HepG2 (cell line): ENCODE results near the gene CDKN1C. TPM values are rescaled to one million over a fixed set of nuclear protein-coding genes. Genes with fewer than 3 reads are reported as not detected.
A peak's percentile ranks its signal among the peaks of the same experiment; 100 is the strongest.

Experiments used
- CBX5 ChIP-seq: sonication (generic); formaldehyde crosslinking; IDR thresholded peaks from 2 replicates; pipeline ENCODE4 v1.4.0; 2020; ENCODE audit warnings: missing genetic modification reagents, borderline replicate concordance
- DNMT1 ChIP-seq: sonication (generic); formaldehyde crosslinking; IDR thresholded peaks from 2 replicates; pipeline ENCODE4 v1.5.1; 2020; ENCODE audit warnings: mild to moderate bottlenecking, missing genetic modification reagents
- ELF1 ChIP-seq: sonication (generic); formaldehyde crosslinking; IDR thresholded peaks from 2 replicates; pipeline ENCODE4 v1.4.0; 2020; ENCODE audit warnings: missing genetic modification reagents
- GABPB1 ChIP-seq: IDR thresholded peaks from 2 replicates; pipeline ENCODE4 v1.6.1; 2016; ENCODE audit warnings: mild to moderate bottlenecking, missing genetic modification reagents, moderate library complexity, missing compliant biosample characterization
- KAT7 ChIP-seq: IDR thresholded peaks from 2 replicates; pipeline ENCODE4 v1.6.1; 2018; ENCODE audit warnings: borderline replicate concordance, missing compliant biosample characterization
- KMT2A ChIP-seq: sonication (generic); formaldehyde crosslinking; IDR thresholded peaks from 2 replicates; pipeline ENCODE4 v1.4.0; 2020; ENCODE audit warnings: missing genetic modification reagents
- RAD21 ChIP-seq: fragments of 450-650 bp; formaldehyde crosslinking; IDR thresholded peaks from 2 replicates; pipeline ENCODE4 v1.5.0; 2020; ENCODE audit warnings: mild to moderate bottlenecking
- SMARCC2 ChIP-seq: fragments of 450-650 bp; IDR thresholded peaks from 2 replicates; pipeline ENCODE4 v1.6.1; 2017; ENCODE audit warnings: antibody characterized with exemption, mild to moderate bottlenecking
- SMARCE1 ChIP-seq: fragments of 450-650 bp; IDR thresholded peaks from 2 replicates; pipeline ENCODE4 v1.6.1; 2017; ENCODE audit warnings: borderline replicate concordance
- SOX5 ChIP-seq: IDR thresholded peaks from 2 replicates; pipeline ENCODE4 v1.6.1; 2016; ENCODE audit warnings: borderline replicate concordance
- SSRP1 ChIP-seq: IDR thresholded peaks from 2 replicates; pipeline ENCODE4 v1.6.1; 2016; ENCODE audit warnings: control low read depth
- TP53 ChIP-seq: sonication (generic); formaldehyde crosslinking; conservative IDR thresholded peaks from 2 replicates; pipeline ENCODE4 v1.4.0; 2020; ENCODE audit warnings: missing genetic modification reagents
- ZC3H13 ChIP-seq: sonication (generic); formaldehyde crosslinking; IDR thresholded peaks from 2 replicates; pipeline ENCODE4 v1.8.1; 2023; ENCODE audit warnings: mild to moderate bottlenecking, missing genetic modification reagents, moderate library complexity
- ZKSCAN1 ChIP-seq: fragments of 150-350 bp; IDR thresholded peaks from 2 replicates; pipeline ENCODE4 v1.6.1; 2014; ENCODE audit warnings: low read length
- ZNF160 ChIP-seq: sonication (generic); formaldehyde crosslinking; IDR thresholded peaks from 2 replicates; pipeline ENCODE4 v1.8.0; 2022; ENCODE audit warnings: mild to moderate bottlenecking, inconsistent platforms, missing genetic modification reagents
- ZNF333 ChIP-seq: sonication (generic); formaldehyde crosslinking; IDR thresholded peaks from 2 replicates; pipeline ENCODE4 v1.4.0; 2020; ENCODE audit warnings: mild to moderate bottlenecking, missing genetic modification reagents, borderline replicate concordance
- ZNF484 ChIP-seq: sonication (generic); formaldehyde crosslinking; IDR thresholded peaks from 2 replicates; pipeline ENCODE4 v1.5.1; 2020; ENCODE audit warnings: mild to moderate bottlenecking, low read depth, missing genetic modification reagents, borderline replicate concordance
- ZNF547 ChIP-seq: sonication (generic); formaldehyde crosslinking; IDR thresholded peaks from 2 replicates; pipeline ENCODE4 v1.5.1; 2020; ENCODE audit warnings: mild to moderate bottlenecking, missing genetic modification reagents
- ZNF556 ChIP-seq: sonication (generic); formaldehyde crosslinking; IDR thresholded peaks from 2 replicates; pipeline ENCODE4 v1.4.0; 2020; ENCODE audit warnings: mild to moderate bottlenecking, missing genetic modification reagents, borderline replicate concordance
- ZNF615 ChIP-seq: sonication (generic); formaldehyde crosslinking; IDR thresholded peaks from 2 replicates; pipeline ENCODE4 v1.5.0; 2020; ENCODE audit warnings: mild to moderate bottlenecking, missing genetic modification reagents, borderline replicate concordance
- ZNF782 ChIP-seq: sonication (generic); formaldehyde crosslinking; IDR thresholded peaks from 2 replicates; pipeline ENCODE4 v1.4.0; 2020; ENCODE audit warnings: missing genetic modification reagents, mild to moderate bottlenecking, borderline replicate concordance
- polyA plus RNA-seq, 8 experiments: library from polyadenylated mRNA; depleted of rRNA in 3 of 8; stranded (reverse) in 7 of 8; unstranded in 1 of 8; fragments of >200 nt; fragmentation: Illumina TruSeq in 4 of 8; extraction: Trizol in 4 of 8; gene quantifications; 2 replicates each; pipeline versions ENCODE4 v1.2.1 to v1.2.3, GENCODE V29; 2011 to 2016; ENCODE audit warnings: low read depth in 4 of 8, missing spikeins in 1 of 8, mixed read lengths in 1 of 8; ENCODE audit not compliant: insufficient read depth in 1 of 8
- total RNA-seq, 5 experiments: library from RNA; depleted of rRNA; stranded (reverse); fragments of >200 nt; fragmentation: Illumina TruSeq; extraction: Trizol; gene quantifications; 2 replicates each; pipeline ENCODE4 v1.2.3, GENCODE V29; 2016; ENCODE audit warnings: low read depth in 1 of 5
- TF ChIP-seq, protein P1 (sequence below): sonication (generic); formaldehyde crosslinking; IDR thresholded peaks from 2 replicates; pipeline ENCODE4 v1.4.0; 2020; ENCODE audit warnings: missing genetic modification reagents
- TF ChIP-seq, protein P2 (sequence below): sonication (generic); formaldehyde crosslinking; IDR thresholded peaks from 2 replicates; pipeline ENCODE4 v1.4.0; 2020; ENCODE audit warnings: mild to moderate bottlenecking, missing genetic modification reagents
- TF ChIP-seq, protein P3 (sequence below): sonication (generic); formaldehyde crosslinking; IDR thresholded peaks from 2 replicates; pipeline ENCODE4 v1.5.0; 2020; ENCODE audit warnings: missing genetic modification reagents, mild to moderate bottlenecking, borderline replicate concordance

Gene CDKN1C
- total and polyA plus RNA-seq, 2 of the 13 experiments (the other 11 are each of a cell fraction or from before 2014, with no cell fraction given), result not detected

DNA sequence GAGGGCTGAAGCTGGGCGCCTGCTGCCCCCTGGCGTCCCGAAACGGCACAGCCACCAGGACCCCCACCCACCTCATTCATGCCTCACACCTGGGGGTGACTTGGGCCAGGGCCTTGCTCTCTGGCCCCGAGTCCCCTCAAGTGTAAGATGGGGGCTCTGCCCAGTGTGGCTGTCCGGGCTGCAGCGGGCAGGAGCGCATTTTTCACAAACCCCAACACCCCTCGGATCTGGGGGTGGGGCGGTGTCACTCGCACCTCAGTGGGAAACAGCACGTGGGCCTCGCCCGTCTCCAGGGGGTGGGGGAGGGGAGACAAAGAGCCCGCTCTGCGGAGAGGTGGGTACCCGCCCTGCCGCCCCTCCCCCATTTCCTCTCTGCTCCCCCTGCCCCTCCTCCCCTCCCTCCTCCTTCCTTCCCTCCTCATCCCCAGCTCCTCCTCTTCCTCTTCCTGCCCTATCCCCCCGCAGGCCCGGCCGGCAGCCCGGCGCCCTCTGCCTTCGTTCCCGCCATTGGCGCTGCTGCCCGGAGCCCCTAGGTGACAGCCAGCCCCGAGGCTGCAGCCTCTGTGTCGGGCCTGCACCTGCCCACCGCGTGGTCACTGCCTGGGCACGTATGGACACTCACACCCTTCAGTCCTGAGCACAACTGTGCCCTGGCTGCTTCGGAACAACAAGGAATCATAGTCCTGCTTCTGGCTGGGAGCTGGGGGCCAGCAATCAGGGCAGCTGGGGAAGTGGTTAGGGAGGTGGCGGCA is 6.8 kb upstream of the CDKN1C start (continued):
- TF ChIP-seq RAD21 (peak; percentile 93), ZNF333 (CRISPR knock-in tag) (no peak), CBX5 (CRISPR knock-in tag) (peak; percentile 54; the same call in 1 of the 2 replicates), ZNF556 (CRISPR knock-in tag) (no peak), ZNF547 (no peak; the same call in 1 of the 2 replicates), KAT7 (CRISPR knock-in tag) (no peak), SSRP1 (CRISPR knock-in tag) (no peak), ZNF782 (no peak), ZNF484 (CRISPR knock-in tag) (no peak), ZC3H13 (CRISPR knock-in tag) (no peak), ZKSCAN1 (no peak), GABPB1 (CRISPR knock-in tag) (peak; percentile 81), SOX5 (CRISPR knock-in tag) (no peak), SMARCE1 (no peak), DNMT1 (CRISPR knock-in tag) (0 out of 2 replicates have a peak, but pooled peaks have one; percentile 76), KMT2A (CRISPR knock-in tag) (no peak), ZNF615 (CRISPR knock-in tag) (no peak), SMARCC2 (no peak), ZNF160 (CRISPR knock-in tag) (no peak), TP53 (CRISPR knock-in tag) (no peak), ELF1 (CRISPR knock-in tag) (no peak)
- TF ChIP-seq, protein P1, sequence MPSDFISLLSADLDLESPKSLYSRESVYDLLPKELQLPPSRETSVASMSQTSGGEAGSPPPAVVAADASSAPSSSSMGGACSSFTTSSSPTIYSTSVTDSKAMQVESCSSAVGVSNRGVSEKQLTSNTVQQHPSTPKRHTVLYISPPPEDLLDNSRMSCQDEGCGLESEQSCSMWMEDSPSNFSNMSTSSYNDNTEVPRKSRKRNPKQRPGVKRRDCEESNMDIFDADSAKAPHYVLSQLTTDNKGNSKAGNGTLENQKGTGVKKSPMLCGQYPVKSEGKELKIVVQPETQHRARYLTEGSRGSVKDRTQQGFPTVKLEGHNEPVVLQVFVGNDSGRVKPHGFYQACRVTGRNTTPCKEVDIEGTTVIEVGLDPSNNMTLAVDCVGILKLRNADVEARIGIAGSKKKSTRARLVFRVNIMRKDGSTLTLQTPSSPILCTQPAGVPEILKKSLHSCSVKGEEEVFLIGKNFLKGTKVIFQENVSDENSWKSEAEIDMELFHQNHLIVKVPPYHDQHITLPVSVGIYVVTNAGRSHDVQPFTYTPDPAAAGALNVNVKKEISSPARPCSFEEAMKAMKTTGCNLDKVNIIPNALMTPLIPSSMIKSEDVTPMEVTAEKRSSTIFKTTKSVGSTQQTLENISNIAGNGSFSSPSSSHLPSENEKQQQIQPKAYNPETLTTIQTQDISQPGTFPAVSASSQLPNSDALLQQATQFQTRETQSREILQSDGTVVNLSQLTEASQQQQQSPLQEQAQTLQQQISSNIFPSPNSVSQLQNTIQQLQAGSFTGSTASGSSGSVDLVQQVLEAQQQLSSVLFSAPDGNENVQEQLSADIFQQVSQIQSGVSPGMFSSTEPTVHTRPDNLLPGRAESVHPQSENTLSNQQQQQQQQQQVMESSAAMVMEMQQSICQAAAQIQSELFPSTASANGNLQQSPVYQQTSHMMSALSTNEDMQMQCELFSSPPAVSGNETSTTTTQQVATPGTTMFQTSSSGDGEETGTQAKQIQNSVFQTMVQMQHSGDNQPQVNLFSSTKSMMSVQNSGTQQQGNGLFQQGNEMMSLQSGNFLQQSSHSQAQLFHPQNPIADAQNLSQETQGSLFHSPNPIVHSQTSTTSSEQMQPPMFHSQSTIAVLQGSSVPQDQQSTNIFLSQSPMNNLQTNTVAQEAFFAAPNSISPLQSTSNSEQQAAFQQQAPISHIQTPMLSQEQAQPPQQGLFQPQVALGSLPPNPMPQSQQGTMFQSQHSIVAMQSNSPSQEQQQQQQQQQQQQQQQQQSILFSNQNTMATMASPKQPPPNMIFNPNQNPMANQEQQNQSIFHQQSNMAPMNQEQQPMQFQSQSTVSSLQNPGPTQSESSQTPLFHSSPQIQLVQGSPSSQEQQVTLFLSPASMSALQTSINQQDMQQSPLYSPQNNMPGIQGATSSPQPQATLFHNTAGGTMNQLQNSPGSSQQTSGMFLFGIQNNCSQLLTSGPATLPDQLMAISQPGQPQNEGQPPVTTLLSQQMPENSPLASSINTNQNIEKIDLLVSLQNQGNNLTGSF (CRISPR knock-in tag), result no peak
- TF ChIP-seq, protein P2, sequence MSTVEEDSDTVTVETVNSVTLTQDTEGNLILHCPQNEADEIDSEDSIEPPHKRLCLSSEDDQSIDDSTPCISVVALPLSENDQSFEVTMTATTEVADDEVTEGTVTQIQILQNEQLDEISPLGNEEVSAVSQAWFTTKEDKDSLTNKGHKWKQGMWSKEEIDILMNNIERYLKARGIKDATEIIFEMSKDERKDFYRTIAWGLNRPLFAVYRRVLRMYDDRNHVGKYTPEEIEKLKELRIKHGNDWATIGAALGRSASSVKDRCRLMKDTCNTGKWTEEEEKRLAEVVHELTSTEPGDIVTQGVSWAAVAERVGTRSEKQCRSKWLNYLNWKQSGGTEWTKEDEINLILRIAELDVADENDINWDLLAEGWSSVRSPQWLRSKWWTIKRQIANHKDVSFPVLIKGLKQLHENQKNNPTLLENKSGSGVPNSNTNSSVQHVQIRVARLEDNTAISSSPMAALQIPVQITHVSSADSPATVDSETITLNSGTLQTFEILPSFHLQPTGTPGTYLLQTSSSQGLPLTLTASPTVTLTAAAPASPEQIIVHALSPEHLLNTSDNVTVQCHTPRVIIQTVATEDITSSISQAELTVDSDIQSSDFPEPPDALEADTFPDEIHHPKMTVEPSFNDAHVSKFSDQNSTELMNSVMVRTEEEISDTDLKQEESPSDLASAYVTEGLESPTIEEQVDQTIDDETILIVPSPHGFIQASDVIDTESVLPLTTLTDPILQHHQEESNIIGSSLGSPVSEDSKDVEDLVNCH (CRISPR knock-in tag), result no peak
- TF ChIP-seq, protein P3, sequence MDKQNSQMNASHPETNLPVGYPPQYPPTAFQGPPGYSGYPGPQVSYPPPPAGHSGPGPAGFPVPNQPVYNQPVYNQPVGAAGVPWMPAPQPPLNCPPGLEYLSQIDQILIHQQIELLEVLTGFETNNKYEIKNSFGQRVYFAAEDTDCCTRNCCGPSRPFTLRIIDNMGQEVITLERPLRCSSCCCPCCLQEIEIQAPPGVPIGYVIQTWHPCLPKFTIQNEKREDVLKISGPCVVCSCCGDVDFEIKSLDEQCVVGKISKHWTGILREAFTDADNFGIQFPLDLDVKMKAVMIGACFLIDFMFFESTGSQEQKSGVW (CRISPR knock-in tag), result no peak
